Activated CD4-positive, alpha-beta T cell treated with anti-CD3 and anti-CD28 coated beads, Interleukin-2, Interleukin-6, amounts not matched to agents 100 ng/mL and 50 ng/mL, durations not matched to agents 16 hours and 8 hours (primary cell): ENCODE results near the gene CHTOP.
"Not testable (repeated sequence)": the region's sequence is repeated elsewhere in the genome, so short reads cannot be mapped to it uniquely, and the experiment has no call there.

Source experiments
- DNase-seq: peaks from one replicate; pipeline ENCODE4 v3.0.0-alpha.2; 2020

CHTOP gene

DNA sequence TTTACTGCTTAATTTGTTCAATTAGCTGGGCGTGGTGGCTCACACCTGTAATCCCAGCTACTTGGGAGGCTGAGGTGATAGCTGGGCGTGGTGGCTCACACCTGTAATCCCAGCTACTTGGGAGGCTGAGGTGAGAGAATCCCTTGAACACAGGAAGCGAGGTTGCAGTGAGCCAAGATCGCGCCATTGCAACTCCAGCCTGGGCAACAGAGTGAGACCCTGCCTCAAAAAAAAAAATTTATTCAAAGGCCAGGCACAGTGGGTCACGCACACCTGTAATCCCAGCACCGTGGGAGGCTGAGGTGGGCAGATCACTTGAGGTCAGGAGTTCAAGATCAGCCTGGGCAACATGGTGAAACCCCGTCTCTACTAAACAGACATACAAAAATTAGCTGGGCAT is 34.8 kb downstream of the CHTOP start:
- not testable (repeated sequence) for DNase-seq

DNA sequence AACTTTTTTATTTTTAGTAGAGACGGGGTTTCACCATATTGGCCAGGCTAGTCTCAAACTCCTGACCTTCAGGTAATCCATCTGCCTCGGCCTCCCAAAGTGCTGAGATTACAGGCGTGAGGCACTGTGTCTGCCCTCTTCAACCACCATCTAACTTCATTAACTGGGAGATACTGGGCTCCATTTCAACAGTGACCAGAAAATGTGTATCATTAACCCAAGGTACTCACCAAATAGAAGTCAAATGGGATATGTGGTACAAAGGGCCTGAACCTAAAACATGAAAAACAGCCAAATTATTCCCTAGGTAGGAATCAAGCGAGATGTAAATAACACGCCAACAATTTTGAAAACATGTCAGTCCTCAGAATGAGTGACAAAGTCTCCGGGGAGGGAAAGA is 35.7 kb downstream of the CHTOP start:
- DNase-seq = no peak

DNA sequence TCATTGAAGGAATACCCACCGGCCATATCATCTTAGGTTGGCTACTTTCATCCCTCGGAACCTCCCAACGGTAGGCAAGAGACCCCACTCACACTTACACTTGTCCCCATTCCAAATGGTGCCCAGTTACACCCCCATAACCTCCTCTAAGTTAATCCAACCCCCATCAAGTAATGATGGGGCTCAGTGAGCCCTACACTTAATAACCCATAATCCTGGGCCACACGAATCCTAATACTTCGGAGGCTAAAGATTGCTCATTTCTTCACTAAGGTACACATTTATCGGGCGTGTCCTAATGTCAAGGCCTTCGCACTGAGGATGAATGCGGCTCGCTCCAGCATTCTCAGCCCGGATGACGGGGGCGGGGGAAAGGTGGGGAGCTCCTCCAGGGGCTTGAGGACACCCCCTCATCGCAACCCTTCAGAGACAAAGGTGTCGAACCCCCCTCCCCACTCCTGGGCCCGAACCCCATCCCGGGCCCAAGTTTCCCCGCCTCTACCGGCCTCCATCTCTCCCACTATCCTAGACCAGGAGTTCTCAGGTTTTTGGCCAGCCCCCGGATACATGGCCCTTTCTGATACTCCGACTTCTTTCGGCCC is 36.5 kb downstream of the CHTOP start:
- DNase-seq = no peak

DNA sequence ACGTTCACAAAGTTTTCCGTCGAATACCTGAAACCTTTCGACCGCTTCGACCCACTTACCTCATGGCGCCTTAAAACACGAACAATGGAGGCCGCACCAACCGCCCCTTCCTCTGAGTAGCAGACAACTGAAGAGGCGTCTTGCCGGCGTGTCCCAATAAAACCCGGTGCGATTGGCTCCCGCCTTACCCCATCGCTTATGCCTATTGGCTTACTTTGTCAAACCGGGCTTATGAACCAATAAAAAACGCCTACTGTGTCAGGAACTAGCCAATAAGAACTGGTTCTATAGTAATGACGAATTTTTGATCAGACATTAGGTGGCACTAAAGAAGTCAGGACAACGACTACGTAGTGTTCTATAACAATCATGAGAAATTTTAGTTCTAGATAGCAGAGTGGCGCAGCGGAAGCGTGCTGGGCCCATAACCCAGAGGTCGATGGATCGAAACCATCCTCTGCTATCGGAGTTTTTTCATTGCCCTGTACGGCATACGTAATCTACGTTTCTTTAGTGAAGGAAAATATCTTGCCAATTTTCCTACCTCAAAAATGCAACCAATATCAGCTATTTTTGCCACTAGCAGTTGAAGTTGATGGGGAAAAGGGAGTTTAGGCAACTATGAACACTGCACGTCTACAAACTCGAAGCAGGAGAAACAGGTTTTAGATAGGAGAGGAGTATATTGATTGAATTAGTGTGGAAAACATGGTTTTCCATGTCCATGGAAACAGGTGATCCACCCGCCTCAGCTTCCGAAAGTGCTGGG is 37.2 kb downstream of the CHTOP start, which contains the start of gene ILF2:
ILF2 (minus strand) TSS at position 135 of the 769 bp plus-strand sequence; CDS start at position 64, 71 bp downstream.
- DNase-seq = peak; percentile 99

DNA sequence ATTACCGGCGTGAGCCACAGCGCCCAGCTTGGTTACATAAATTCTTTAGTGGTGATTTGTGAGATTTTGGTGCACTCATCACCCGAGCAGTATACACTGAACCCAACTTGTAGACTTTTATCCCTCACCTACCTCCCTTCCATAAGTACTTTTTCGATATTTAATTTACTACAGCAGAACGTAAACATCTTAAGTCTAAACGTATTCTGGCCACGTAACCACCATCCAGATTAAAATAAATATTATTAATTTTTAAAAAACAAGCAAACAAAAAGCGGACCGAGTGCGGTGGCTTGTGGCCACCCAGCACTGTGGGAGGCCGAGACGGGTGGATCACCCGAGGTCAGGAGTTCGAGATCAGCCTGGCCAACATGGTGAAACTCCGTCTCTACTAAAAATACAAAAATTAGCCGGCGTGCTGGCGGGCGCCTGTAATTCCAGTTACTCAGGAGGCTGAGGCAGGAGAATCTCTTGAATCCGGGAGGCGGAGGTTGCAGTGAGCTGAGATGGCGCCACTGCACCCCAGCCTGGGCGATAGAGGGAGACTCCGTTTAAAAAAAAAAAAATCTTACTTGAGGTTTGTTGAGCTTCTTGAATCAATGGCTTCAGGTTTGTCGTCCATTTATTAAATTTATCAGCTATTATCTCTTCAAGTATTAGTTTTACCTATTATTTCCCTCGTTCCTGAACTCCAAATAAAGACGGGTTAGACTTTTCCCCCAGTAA is 37.9 kb downstream of the CHTOP start:
- DNase-seq = peak; percentile 70

DNA sequence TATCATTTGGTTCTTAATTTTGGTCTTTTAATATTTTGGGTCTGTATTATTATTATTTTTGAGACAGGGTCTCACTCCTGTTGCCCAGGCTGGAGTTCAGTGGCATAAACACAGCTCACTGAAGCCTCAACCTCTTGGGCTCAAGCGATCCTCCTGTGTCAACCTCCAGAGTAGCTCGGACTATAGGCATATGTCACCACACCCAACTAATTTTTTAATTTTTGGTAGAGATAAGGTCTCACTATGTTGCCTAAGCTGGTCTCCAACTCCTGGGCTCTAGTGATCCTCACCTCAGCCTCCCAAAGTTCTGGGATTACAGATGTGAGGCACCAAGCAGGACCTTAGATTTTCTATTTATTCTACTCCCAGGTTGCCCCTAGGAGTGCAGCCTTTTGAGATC is 39.6 kb downstream of the CHTOP start:
- no peak for DNase-seq

DNA sequence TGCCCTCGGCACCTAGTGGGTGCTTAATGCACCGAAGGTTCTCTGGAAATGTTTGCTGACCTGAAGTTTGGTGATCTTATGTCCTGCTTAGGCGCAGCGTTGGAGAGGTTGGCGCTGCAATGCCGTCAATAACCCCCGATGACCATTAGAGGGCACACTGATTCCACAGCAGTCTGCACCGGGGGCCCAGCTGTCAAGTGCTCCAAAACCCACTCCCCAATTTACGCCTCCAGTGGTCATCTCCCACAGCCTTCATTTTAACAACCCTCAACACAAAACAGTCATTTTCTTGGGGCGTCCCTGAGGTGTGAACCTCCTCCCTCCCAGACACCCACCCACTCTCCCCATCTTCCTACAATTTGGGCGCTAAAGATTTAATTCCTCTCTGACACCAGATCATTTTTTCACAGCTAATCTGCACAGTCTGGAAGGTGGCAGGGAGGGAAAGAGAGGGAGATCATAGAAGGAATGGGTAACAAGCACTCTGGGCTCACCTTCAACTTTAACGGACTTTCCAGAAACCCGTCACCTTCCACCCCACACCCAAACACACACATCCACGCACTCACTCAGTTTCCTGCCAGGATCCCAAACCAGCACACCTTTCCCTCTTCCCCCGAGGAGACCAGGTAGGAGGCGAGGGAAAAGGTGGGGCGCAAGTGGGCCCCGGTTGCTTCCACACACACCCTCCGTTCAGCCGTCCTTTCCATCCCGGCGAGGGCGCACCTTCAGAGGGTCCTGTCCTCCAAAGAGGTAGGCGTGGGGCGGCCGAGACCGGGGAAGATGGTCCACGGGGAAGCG is 44.1 kb downstream of the CHTOP start:
- peak; percentile 69 for DNase-seq

DNA sequence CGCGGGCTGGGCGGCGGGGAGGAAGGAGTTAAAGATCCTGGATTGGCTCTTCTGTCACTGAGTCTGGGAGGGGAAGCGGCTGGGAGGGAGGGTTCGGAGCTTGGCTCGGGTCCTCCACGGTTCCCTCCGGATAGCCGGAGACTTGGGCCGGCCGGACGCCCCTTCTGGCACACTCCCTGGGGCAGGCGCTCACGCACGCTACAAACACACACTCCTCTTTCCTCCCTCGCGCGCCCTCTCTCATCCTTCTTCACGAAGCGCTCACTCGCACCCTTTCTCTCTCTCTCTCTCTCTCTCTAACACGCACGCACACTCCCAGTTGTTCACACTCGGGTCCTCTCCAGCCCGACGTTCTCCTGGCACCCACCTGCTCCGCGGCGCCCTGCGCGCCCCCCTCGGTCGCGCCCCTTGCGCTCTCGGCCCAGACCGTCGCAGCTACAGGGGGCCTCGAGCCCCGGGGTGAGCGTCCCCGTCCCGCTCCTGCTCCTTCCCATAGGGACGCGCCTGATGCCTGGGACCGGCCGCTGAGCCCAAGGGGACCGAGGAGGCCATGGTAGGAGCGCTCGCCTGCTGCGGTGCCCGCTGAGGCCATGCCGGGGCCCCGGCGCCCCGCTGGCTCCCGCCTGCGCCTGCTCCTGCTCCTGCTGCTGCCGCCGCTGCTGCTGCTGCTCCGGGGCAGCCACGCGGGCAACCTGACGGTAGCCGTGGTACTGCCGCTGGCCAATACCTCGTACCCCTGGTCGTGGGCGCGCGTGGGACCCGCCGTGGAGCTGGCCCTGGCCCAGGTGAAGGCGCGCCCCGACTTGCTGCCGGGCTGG is 44.9 kb downstream of the CHTOP start, which contains the start of gene NPR1:
NPR1 (plus strand) TSS at position 170 of the 818 bp plus-strand sequence; CDS start at position 591, 421 bp downstream.
- DNase-seq = peak; percentile 21

DNA sequence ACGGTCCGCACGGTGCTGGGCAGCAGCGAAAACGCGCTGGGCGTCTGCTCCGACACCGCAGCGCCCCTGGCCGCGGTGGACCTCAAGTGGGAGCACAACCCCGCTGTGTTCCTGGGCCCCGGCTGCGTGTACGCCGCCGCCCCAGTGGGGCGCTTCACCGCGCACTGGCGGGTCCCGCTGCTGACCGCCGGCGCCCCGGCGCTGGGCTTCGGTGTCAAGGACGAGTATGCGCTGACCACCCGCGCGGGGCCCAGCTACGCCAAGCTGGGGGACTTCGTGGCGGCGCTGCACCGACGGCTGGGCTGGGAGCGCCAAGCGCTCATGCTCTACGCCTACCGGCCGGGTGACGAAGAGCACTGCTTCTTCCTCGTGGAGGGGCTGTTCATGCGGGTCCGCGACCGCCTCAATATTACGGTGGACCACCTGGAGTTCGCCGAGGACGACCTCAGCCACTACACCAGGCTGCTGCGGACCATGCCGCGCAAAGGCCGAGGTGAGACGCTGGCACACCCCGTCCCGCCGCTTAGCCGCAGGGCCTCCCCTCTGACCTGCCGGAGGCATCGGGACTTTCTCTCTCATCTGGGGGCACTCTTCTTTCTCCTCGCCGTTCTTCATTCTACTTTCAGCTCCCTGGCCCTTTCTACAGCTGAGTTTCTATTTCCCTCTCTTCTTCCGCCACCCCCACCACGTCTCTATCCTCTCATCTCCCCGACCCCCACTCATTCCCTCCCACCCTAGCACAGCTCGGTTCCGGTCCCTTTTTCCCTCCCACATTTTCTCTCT is 45.7 kb downstream of the CHTOP start:
- DNase-seq = no peak

DNA sequence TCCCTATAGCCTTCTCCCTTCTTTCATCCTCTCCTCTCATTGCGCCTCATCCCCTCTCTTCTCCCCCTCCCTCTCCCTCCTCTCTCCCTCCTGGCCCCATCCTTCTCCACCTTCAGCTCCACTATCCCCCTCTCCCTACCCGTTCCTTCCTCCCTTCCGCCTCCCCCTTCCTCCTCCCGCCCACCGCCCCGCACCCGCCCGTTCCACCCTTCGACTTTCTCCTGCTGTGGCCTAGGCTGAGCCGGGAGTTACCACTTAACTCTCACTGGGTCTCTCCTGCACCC is 46.2 kb downstream of the CHTOP start:
- DNase-seq = no peak

DNA sequence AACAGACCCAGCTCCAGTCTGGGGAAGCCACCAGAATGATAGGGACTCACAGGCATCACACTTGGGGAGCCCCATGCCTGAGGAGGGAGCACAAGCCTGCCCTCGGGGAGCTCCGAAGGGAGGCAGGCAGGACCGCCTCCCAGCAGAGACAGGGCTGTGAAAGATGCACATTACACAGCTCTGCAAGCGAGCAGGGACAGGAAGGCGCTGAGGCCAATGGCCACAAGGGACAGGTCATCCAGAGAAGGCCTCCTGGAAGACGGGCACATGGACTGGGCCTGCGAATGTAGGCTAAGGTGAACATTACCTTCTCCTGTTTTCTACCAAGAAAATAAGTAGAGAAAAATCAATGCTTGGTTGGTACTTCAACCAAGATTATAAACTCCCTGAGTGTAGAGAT is 48.9 kb downstream of the CHTOP start:
- DNase-seq = no peak

DNA sequence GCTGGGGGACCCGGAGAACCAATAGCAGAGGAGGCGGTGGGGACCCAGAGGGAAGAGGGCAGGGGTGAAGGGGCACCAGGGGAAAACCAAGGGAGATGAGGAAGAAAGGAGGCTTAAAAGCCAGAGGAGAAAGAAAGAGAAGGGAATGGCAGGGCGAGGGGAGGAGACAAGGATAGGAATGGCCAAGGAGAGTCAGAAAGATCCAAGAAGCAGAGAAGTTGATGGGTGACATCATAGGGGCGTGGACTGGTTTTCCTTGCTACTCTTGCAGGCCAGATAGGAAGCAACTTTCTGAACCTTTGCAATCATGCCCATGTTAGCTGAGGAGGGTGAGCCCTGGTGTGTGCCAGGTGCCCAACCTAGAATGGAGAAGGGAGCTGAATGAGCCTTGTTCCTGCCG is 50.0 kb downstream of the CHTOP start:
- DNase-seq = no peak

DNA sequence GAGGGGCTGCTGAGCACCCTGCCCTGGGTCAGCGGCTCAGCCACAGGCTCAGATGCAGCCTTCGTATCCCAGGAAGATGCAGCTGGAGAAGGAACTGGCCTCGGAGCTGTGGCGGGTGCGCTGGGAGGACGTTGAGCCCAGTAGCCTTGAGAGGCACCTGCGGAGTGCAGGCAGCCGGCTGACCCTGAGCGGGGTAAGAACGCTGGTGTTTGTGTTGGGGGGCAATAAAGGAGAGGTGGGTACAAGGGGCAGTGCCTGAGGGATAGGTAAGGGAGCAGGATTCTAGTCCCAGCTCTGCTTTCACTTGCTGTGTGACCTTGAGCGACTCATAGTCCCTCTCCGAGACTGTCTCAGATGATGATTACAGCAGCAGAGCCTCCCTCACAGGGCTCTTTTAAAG is 51.0 kb downstream of the CHTOP start:
- no peak for DNase-seq

DNA sequence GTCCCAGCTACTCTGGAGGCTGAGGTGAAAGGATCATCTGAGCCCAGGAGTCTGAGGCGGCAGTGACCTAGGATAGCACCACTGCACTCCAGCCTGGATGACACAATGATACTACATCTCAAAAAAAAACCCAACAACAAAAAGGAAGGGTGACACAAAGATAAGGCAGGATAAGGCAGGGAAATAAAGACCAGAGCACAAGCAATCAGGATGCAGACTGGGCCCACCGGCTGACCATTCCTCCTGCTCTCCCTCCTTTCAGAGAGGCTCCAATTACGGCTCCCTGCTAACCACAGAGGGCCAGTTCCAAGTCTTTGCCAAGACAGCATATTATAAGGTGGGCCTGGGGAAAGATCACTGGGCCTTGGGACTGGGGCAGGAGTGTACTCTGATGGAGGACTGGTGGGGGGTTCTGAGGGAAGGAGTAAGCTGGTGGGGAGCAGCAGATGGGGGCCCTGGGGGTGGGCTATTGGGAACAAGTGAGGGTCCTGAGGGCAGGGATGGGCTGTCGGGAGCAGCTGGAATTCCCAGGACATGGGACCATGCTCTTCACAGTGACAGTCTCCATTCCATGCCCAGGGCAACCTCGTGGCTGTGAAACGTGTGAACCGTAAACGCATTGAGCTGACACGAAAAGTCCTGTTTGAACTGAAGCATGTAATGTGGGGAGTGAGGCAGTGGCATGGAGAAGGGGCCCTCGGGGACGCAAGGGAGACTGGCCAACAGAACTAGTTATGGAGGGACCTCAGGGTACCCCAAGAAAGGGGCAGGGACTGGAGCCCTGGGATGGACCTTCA is 51.9 kb downstream of the CHTOP start:
- DNase-seq = no peak

DNA sequence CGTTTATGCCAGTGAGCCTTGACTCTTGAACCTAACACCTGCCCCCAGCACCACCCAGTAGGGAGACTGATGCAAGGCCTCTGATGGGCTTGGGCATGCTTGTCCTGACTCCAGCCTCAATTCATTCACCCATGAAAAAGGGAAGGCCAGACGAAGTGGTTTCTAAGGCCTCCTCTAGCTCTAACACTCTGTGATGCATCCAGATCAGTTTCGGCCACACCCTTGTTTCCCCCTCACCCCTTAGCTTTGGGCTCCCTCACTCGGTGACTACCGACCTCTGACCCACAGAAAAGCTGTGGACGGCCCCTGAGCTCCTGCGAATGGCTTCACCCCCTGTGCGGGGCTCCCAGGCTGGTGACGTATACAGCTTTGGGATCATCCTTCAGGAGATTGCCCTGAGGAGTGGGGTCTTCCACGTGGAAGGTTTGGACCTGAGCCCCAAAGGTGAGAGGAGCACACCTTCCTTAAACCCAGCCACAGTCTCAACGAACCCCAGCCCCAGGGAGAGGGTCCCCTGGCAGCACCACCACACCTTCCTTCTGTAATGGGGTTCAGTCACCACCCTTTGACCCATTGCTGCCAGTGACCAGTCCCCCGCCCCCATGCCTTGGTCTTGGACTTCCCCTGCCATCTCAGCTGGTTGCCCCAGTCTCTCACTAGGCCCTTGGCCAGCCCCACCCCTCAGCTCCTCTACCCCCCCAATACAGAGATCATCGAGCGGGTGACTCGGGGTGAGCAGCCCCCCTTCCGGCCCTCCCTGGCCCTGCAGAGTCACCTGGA is 53.7 kb downstream of the CHTOP start:
- DNase-seq = no peak

DNA sequence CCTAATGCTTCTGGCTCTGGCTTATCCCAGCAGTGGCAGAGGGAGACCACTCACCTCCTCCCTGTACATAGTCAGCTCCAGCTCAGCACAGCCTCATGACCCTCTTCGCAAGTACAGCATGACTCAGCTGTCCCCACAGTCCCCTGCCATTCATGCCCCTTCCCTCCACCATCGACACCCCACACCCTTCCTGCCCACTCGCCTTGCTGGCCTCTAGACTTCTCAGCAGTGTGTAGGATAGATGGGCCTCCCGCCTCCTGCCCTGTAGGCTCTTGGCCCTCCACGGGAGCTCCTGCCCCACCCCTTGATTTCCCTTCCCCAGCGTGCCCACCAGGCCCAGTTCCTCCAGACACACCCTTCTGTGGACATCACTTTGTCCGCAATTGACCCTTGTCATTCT is 54.4 kb downstream of the CHTOP start:
- no peak for DNase-seq

DNA sequence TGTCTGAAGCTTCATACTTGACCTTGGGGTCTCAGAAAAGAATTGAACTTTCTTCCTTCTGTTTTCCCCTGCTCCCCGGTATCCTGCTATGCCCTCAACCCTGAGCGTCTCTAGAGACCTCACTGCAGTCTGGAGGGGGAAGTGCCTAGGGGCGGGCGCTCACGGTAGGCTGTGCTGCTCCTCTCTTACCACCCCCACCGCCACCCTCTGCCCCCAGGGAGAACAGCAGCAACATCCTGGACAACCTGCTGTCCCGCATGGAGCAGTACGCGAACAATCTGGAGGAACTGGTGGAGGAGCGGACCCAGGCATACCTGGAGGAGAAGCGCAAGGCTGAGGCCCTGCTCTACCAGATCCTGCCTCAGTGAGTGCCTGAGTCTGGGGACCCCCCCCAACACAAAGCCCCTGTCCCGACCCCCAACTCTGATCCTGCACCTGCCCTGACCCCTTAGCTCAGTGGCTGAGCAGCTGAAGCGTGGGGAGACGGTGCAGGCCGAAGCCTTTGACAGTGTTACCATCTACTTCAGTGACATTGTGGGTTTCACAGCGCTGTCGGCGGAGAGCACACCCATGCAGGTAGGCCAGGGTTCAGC is 55.0 kb downstream of the CHTOP start:
- DNase-seq = no peak

DNA sequence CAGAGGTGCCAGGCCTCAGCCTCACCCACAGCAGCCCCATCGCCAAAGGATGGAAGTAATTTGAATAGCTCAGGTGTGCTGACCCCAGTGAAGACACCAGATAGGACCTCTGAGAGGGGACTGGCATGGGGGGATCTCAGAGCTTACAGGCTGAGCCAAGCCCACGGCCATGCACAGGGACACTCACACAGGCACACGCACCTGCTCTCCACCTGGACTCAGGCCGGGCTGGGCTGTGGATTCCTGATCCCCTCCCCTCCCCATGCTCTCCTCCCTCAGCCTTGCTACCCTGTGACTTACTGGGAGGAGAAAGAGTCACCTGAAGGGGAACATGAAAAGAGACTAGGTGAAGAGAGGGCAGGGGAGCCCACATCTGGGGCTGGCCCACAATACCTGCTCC is 59.6 kb downstream of the CHTOP start:
- DNase-seq = no peak
